ENCODE results near the gene MYADM.
"Not testable (repeated sequence)": the region's sequence is repeated elsewhere in the genome, so short reads cannot be mapped to it uniquely, and the experiment has no call there.

The MYADM gene

DNA sequence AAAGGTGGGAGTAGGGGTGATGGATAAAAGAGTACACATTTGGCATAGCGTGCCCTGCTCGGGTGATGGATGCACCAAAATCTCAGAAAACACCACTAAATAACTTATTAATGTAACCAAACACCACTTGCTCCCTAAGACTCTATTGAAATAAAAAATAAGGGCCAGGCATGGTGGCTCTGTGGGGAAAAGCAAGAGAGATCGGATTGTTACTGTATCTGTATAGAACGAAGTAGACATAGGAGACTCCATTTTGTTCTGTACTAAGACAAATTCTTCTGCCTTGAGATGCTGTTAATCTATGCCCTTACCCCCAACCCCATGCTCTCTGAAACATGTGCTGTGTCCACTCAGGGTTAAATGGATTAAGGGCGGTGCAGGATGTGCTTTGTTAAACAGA is 29.2 kb upstream of the MYADM start:
- Histone ChIP-seq H2AK5ac (ENCODE audit: low read length) (peak overlapping the region; percentile 46), H3K27ac (ENCODE audit: low read depth, low read length) (peak overlapping the region; percentile 27), H4K91ac (ENCODE audit: low read depth, low read length) (peak overlapping the region; percentile 47), H2BK120ac (ENCODE audit: insufficient read depth, low read length, poor library complexity) (peak overlapping the region; percentile 76), H2BK5ac (ENCODE audit: low read depth, low read length, poor library complexity) (peak overlapping the region; percentile 40), H4K8ac (ENCODE audit: low read depth, low read length) (peak overlapping the region; percentile 28)
- not testable (repeated sequence) for H3K9ac ChIP-seq (ENCODE audit: low read length); H3K9me3 ChIP-seq (ENCODE audit: insufficient read depth, low read depth, low read length); H3K27me3 ChIP-seq (ENCODE audit: insufficient read depth, low read length); H3K23ac ChIP-seq (ENCODE audit: low read length); H3K79me1 ChIP-seq (ENCODE audit: low read length); H3K4ac ChIP-seq (ENCODE audit: low read depth, low read length); H2AFZ ChIP-seq (ENCODE audit: insufficient read depth, low read length, poor library complexity); H4K12ac ChIP-seq (ENCODE audit: low read depth, low read length); H3K36me3 ChIP-seq (ENCODE audit: control insufficient read depth in 1 of 2, insufficient read depth in 2 of 2, low read length in 2 of 2); H3K4me2 ChIP-seq (ENCODE audit: low read length); H3K79me2 ChIP-seq (ENCODE audit: control insufficient read depth, insufficient read depth, low read length, poor library complexity); H2BK12ac ChIP-seq (ENCODE audit: low read length); H3K18ac ChIP-seq (ENCODE audit: low read length); H3K4me3 ChIP-seq (ENCODE audit: low read depth, low read length); H3K14ac ChIP-seq (ENCODE audit: low read length); H3K4me1 ChIP-seq (ENCODE audit: control insufficient read depth in 1 of 2, insufficient read depth in 2 of 2, low read length in 2 of 2); DNase-seq
- WGBS (ENCODE audit: extremely low coverage, insufficient coverage, insufficient read length) = no CpG with 5 or more reads among the region's 5 CpGs

DNA sequence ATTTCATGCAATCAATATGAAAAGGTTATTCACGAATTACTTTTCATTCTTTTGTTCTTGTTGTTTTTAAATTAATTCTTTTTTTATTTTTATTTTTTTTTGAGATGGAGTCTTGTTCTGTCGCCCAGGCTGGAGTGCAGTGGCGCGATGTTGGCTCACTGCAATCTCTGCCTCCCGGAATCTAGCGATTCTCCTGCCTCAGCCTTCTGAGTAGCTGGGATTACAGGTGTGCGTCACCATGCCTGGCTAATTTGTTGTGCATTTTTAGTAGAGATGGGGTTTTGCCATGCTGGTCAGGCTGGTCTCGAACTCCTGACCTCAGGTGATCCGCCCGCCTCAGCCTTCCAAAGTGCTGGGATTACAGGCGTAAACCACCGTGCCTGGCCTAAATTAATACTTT is 27.4 kb upstream of the MYADM start:
- not testable (repeated sequence) for H4K91ac ChIP-seq (ENCODE audit: low read depth, low read length); H3K9me3 ChIP-seq (ENCODE audit: insufficient read depth, low read depth, low read length); H4K8ac ChIP-seq (ENCODE audit: low read depth, low read length); H3K27ac ChIP-seq (ENCODE audit: low read depth, low read length); H2AK5ac ChIP-seq (ENCODE audit: low read length); H2BK120ac ChIP-seq (ENCODE audit: insufficient read depth, low read length, poor library complexity); H3K4me1 ChIP-seq (ENCODE audit: control insufficient read depth in 1 of 2, insufficient read depth in 2 of 2, low read length in 2 of 2); H2BK5ac ChIP-seq (ENCODE audit: low read depth, low read length, poor library complexity); H4K12ac ChIP-seq (ENCODE audit: low read depth, low read length); H3K4ac ChIP-seq (ENCODE audit: low read depth, low read length); H3K79me1 ChIP-seq (ENCODE audit: low read length); H2BK12ac ChIP-seq (ENCODE audit: low read length); H3K4me2 ChIP-seq (ENCODE audit: low read length); H3K36me3 ChIP-seq (ENCODE audit: control insufficient read depth in 1 of 2, insufficient read depth in 2 of 2, low read length in 2 of 2); H2AFZ ChIP-seq (ENCODE audit: insufficient read depth, low read length, poor library complexity); H3K18ac ChIP-seq (ENCODE audit: low read length); H3K27me3 ChIP-seq (ENCODE audit: insufficient read depth, low read length); H3K14ac ChIP-seq (ENCODE audit: low read length); H3K9ac ChIP-seq (ENCODE audit: low read length); H3K23ac ChIP-seq (ENCODE audit: low read length); H3K79me2 ChIP-seq (ENCODE audit: control insufficient read depth, insufficient read depth, low read length, poor library complexity); H3K4me3 ChIP-seq (ENCODE audit: low read depth, low read length)
- peak; percentile 57 to 63 for DNase-seq
- WGBS (ENCODE audit: extremely low coverage, insufficient coverage, insufficient read length) = no CpG with 5 or more reads among the region's 12 CpGs

DNA sequence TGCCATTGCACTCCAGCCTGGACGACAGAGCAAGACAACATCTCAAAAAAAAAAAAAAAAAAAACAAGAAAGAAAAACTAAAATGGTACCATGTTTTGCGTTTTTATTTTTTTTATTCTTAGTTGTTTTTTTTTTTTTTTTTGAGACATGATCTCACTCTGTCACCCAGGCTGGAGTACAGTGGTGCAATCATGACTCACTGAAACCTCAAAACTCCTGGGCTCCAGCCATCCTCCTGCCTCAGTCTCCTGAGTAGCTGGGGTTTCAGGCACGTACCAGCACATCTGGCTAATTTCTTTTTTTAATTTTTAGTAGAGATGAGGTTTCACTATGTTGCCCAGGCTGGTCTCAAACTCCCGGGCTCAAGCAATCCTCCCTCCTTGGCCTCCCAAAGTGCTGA is 26.8 kb upstream of the MYADM start:
- not testable (repeated sequence) for H3K14ac ChIP-seq (ENCODE audit: low read length); H3K4ac ChIP-seq (ENCODE audit: low read depth, low read length); H3K4me1 ChIP-seq (ENCODE audit: control insufficient read depth in 1 of 2, insufficient read depth in 2 of 2, low read length in 2 of 2); H3K23ac ChIP-seq (ENCODE audit: low read length); H2BK5ac ChIP-seq (ENCODE audit: low read depth, low read length, poor library complexity); H2AK5ac ChIP-seq (ENCODE audit: low read length); H2BK12ac ChIP-seq (ENCODE audit: low read length); H4K8ac ChIP-seq (ENCODE audit: low read depth, low read length); H3K4me3 ChIP-seq (ENCODE audit: low read depth, low read length); H3K9me3 ChIP-seq (ENCODE audit: insufficient read depth, low read depth, low read length); H3K79me2 ChIP-seq (ENCODE audit: control insufficient read depth, insufficient read depth, low read length, poor library complexity); H3K27ac ChIP-seq (ENCODE audit: low read depth, low read length); H3K79me1 ChIP-seq (ENCODE audit: low read length); H3K36me3 ChIP-seq (ENCODE audit: control insufficient read depth in 1 of 2, insufficient read depth in 2 of 2, low read length in 2 of 2); H2AFZ ChIP-seq (ENCODE audit: insufficient read depth, low read length, poor library complexity); H3K9ac ChIP-seq (ENCODE audit: low read length); H2BK120ac ChIP-seq (ENCODE audit: insufficient read depth, low read length, poor library complexity); H4K91ac ChIP-seq (ENCODE audit: low read depth, low read length); H3K18ac ChIP-seq (ENCODE audit: low read length); H4K12ac ChIP-seq (ENCODE audit: low read depth, low read length); H3K4me2 ChIP-seq (ENCODE audit: low read length); H3K27me3 ChIP-seq (ENCODE audit: insufficient read depth, low read length)
- no CpG with 5 or more reads among the region's 4 CpGs for WGBS (ENCODE audit: extremely low coverage, insufficient coverage, insufficient read length)
- DNase-seq = peak; percentile 46 to 52

DNA sequence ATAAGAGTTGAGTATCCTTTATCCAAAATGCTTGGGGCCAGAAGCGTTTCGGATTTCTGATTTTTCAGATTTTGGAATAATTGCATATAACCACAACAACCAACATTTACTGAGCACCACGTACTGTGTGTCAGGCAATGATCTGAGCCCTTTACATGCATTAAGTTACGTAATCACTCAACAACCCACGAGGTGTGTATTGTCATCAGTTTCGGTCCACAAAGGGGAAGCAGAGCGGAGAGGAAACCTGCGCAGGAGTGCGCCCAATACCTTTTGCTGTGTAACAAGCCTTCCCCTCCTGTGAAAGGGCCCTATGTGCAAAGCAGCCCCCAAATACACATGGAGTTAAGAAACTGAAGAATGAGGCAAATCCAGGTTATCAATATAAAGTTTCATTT is 22.8 kb upstream of the MYADM start:
- Histone ChIP-seq H3K4ac (ENCODE audit: low read depth, low read length) (no peak overlapping the region), H2BK12ac (ENCODE audit: low read length) (no peak overlapping the region), H3K27ac (ENCODE audit: low read depth, low read length) (no peak overlapping the region), H2BK5ac (ENCODE audit: low read depth, low read length, poor library complexity) (no peak overlapping the region), H2BK120ac (ENCODE audit: insufficient read depth, low read length, poor library complexity) (no peak overlapping the region), H3K18ac (ENCODE audit: low read length) (no peak overlapping the region), H3K79me1 (ENCODE audit: low read length) (no peaks in the 10 kb centered on the region), H4K12ac (ENCODE audit: low read depth, low read length) (no peak overlapping the region), H4K8ac (ENCODE audit: low read depth, low read length) (no peak overlapping the region), H3K27me3 (ENCODE audit: insufficient read depth, low read length) (no peaks in the 10 kb centered on the region), H3K36me3 (ENCODE audit: control insufficient read depth in 1 of 2, insufficient read depth in 2 of 2, low read length in 2 of 2) (no peaks in the 10 kb centered on the region), H3K9ac (ENCODE audit: low read length) (no peak overlapping the region), H4K91ac (ENCODE audit: low read depth, low read length) (no peak overlapping the region), H3K4me3 (ENCODE audit: low read depth, low read length) (no peak overlapping the region), H3K23ac (ENCODE audit: low read length) (no peak overlapping the region), H2AK5ac (ENCODE audit: low read length) (no peak overlapping the region), H2AFZ (ENCODE audit: insufficient read depth, low read length, poor library complexity) (no peak overlapping the region), H3K79me2 (ENCODE audit: control insufficient read depth, insufficient read depth, low read length, poor library complexity) (no peaks in the 10 kb centered on the region), H3K9me3 (ENCODE audit: insufficient read depth, low read depth, low read length) (no peaks in the 10 kb centered on the region), H3K4me1 (ENCODE audit: control insufficient read depth in 1 of 2, insufficient read depth in 2 of 2, low read length in 2 of 2) (no peaks in the 10 kb centered on the region), H3K14ac (ENCODE audit: low read length) (no peak overlapping the region), H3K4me2 (ENCODE audit: low read length) (no peak overlapping the region)
- DNase-seq = peak in 1 of 2 donors; percentile 20
- WGBS (ENCODE audit: extremely low coverage, insufficient coverage, insufficient read length) = no CpG with 5 or more reads among the region's 9 CpGs

Measured in trophoblast cell (in vitro differentiated cells and primary cell).